ENCODE results near the gene GDPD1.
A peak's percentile ranks its signal among the peaks of the same experiment; 100 is the strongest.
"Not testable (repeated sequence)": the region's sequence is repeated elsewhere in the genome, so short reads cannot be mapped to it uniquely, and the experiment has no call there.

Gene GDPD1

GRCh38 chr17:59257101-59257500 is 36.8 kb downstream of the GDPD1 start:
- no peak for DNase-seq

- DNase-seq, result no peak
These were observed 40.4 kb downstream of the GDPD1 start for GRCh38 chr17:59260722-59261121.

- DNase-seq, result no peak
These were observed 46.4 kb downstream of the GDPD1 start for GRCh38 chr17:59266745-59267144.

GRCh38 chr17:59267776-59268175 is 47.5 kb downstream of the GDPD1 start:
- no peak for DNase-seq

GRCh38 chr17:59275618-59276017 is 55.3 kb downstream of the GDPD1 start:
- DNase-seq, result no peak

GRCh38 chr17:59277031-59277430 is 56.7 kb downstream of the GDPD1 start:
- DNase-seq, result no peak

- DNase-seq, result no peak
These were observed 58.1 kb downstream of the GDPD1 start for GRCh38 chr17:59278406-59278805.

GRCh38 chr17:59284317-59284716 is 64.0 kb downstream of the GDPD1 start:
- no peak for DNase-seq

- DNase-seq, result no peak
These were observed 67.1 kb downstream of the GDPD1 start for GRCh38 chr17:59287452-59287851.

GRCh38 chr17:59287891-59288290 is 67.6 kb downstream of the GDPD1 start:
- DNase-seq, result no peak

GRCh38 chr17:59289981-59290301 is 69.6 kb downstream of the GDPD1 start:
- no peak for DNase-seq

GRCh38 chr17:59290302-59290998 is 70.1 kb downstream of the GDPD1 start:
- not testable (repeated sequence) for DNase-seq

- DNase-seq, result no peak
These were observed 71.8 kb downstream of the GDPD1 start for GRCh38 chr17:59292174-59292523.

GRCh38 chr17:59296190-59296589 is 75.9 kb downstream of the GDPD1 start:
- no peak for DNase-seq

GRCh38 chr17:59298521-59298920 is 78.2 kb downstream of the GDPD1 start:
- no peak for DNase-seq

GRCh38 chr17:59299400-59300092 is 79.2 kb downstream of the GDPD1 start:
- no peak for DNase-seq

- no peak for DNase-seq
These were observed 80.6 kb downstream of the GDPD1 start for GRCh38 chr17:59300941-59301340.

GRCh38 chr17:59304811-59305210 is 84.5 kb downstream of the GDPD1 start:
- DNase-seq, result no peak

- DNase-seq, result no peak
These were observed 90.1 kb downstream of the GDPD1 start for GRCh38 chr17:59310263-59310920.

- DNase-seq, result peak; percentile 50
These were observed 90.7 kb downstream of the GDPD1 start for GRCh38 chr17:59311051-59311468.

GRCh38 chr17:59311521-59311920 is 91.2 kb downstream of the GDPD1 start:
- not testable (repeated sequence) for DNase-seq

- no peak for DNase-seq
These were observed 95.6 kb downstream of the GDPD1 start for GRCh38 chr17:59315866-59316265.
